ENCODE measurements around the gene LHFPL3.

LHFPL3 gene

GRCh38 chr7:104371216-104371979 is 43.0 kb downstream of the LHFPL3 start:
- Histone ChIP-seq H4K8ac (ENCODE audit: low read depth, low read length) (no peak overlapping the region), H2BK5ac (ENCODE audit: low read length) (no peak overlapping the region), H3K79me2 (ENCODE audit: control insufficient read depth, insufficient read depth, low read length) (no peaks in the 10 kb centered on the region), H3K4me2 (ENCODE audit: low read length) (no peak overlapping the region), H4K5ac (ENCODE audit: low read length) (no peak overlapping the region), H2AK5ac (ENCODE audit: low read length) (no peak overlapping the region), H3K56ac (ENCODE audit: low read length) (no peak overlapping the region), H3K27ac (ENCODE audit: low read depth, low read length) (no peak overlapping the region), H3K79me1 (ENCODE audit: low read length) (no peaks in the 10 kb centered on the region), H3K27me3 (ENCODE audit: insufficient read depth, low read length, poor library complexity) (no peaks in the 10 kb centered on the region), H2BK120ac (ENCODE audit: low read depth, low read length) (no peak overlapping the region), H3K4me1 (ENCODE audit: control insufficient read depth, low read depth, low read length) (peaks cover 2% of the 10 kb centered on the region), H2BK15ac (replicated peaks; ENCODE audit: low read depth) (no peak overlapping the region), H3K23ac (ENCODE audit: low read length) (no peak overlapping the region), H3K36me3 (ENCODE audit: control insufficient read depth, insufficient read depth, low read length) (no peaks in the 10 kb centered on the region), H3K18ac (ENCODE audit: low read length) (no peak overlapping the region), H3K4ac (ENCODE audit: low read depth, low read length) (no peak overlapping the region), H3K9ac (ENCODE audit: low read length) (no peak overlapping the region), H3K4me3 (ENCODE audit: low read length) (no peak overlapping the region)
- no peak for DNase-seq
- no CpG with 5 or more reads among the region's 4 CpGs for WGBS (ENCODE audit: extremely low coverage, insufficient coverage, low lambda C conversion rate)

GRCh38 chr7:104371980-104372357 is 43.6 kb downstream of the LHFPL3 start:
- Histone ChIP-seq H2BK5ac (ENCODE audit: low read length) (no peak overlapping the region), H2BK15ac (replicated peaks; ENCODE audit: low read depth) (no peak overlapping the region), H2BK120ac (ENCODE audit: low read depth, low read length) (no peak overlapping the region), H3K9ac (ENCODE audit: low read length) (no peak overlapping the region), H3K23ac (ENCODE audit: low read length) (no peak overlapping the region), H3K79me2 (ENCODE audit: control insufficient read depth, insufficient read depth, low read length) (no peaks in the 10 kb centered on the region), H3K56ac (ENCODE audit: low read length) (no peak overlapping the region), H3K18ac (ENCODE audit: low read length) (no peak overlapping the region), H3K36me3 (ENCODE audit: control insufficient read depth, insufficient read depth, low read length) (no peaks in the 10 kb centered on the region), H3K79me1 (ENCODE audit: low read length) (no peaks in the 10 kb centered on the region), H3K4me2 (ENCODE audit: low read length) (no peak overlapping the region), H4K8ac (ENCODE audit: low read depth, low read length) (no peak overlapping the region), H3K27ac (ENCODE audit: low read depth, low read length) (no peak overlapping the region), H2AK5ac (ENCODE audit: low read length) (no peak overlapping the region), H3K27me3 (ENCODE audit: insufficient read depth, low read length, poor library complexity) (no peaks in the 10 kb centered on the region), H3K4me3 (ENCODE audit: low read length) (no peak overlapping the region), H3K4ac (ENCODE audit: low read depth, low read length) (no peak overlapping the region), H4K5ac (ENCODE audit: low read length) (no peak overlapping the region), H3K4me1 (ENCODE audit: control insufficient read depth, low read depth, low read length) (peaks cover 4% of the 10 kb centered on the region)
- no peak for DNase-seq
- WGBS (ENCODE audit: extremely low coverage, insufficient coverage, low lambda C conversion rate): no CpG with 5 or more reads among the region's 5 CpGs

GRCh38 chr7:104382616-104383015 is 54.2 kb downstream of the LHFPL3 start:
- Histone ChIP-seq H3K9ac (ENCODE audit: low read length) (no peak overlapping the region), H2BK15ac (replicated peaks; ENCODE audit: low read depth) (no peak overlapping the region), H3K4me2 (ENCODE audit: low read length) (no peak overlapping the region), H3K4ac (ENCODE audit: low read depth, low read length) (no peak overlapping the region), H3K18ac (ENCODE audit: low read length) (no peak overlapping the region), H4K8ac (ENCODE audit: low read depth, low read length) (no peak overlapping the region), H3K79me2 (ENCODE audit: control insufficient read depth, insufficient read depth, low read length) (no peaks in the 10 kb centered on the region), H3K4me3 (ENCODE audit: low read length) (no peak overlapping the region), H3K56ac (ENCODE audit: low read length) (no peak overlapping the region), H2BK120ac (ENCODE audit: low read depth, low read length) (no peak overlapping the region), H3K4me1 (ENCODE audit: control insufficient read depth, low read depth, low read length) (no peaks in the 10 kb centered on the region), H3K27me3 (ENCODE audit: insufficient read depth, low read length, poor library complexity) (no peaks in the 10 kb centered on the region), H3K79me1 (ENCODE audit: low read length) (no peaks in the 10 kb centered on the region), H3K27ac (ENCODE audit: low read depth, low read length) (no peak overlapping the region), H3K23ac (ENCODE audit: low read length) (no peak overlapping the region), H3K36me3 (ENCODE audit: control insufficient read depth, insufficient read depth, low read length) (no peaks in the 10 kb centered on the region), H2AK5ac (ENCODE audit: low read length) (no peak overlapping the region), H2BK5ac (ENCODE audit: low read length) (no peak overlapping the region), H4K5ac (ENCODE audit: low read length) (no peak overlapping the region)
- WGBS (ENCODE audit: extremely low coverage, insufficient coverage, low lambda C conversion rate): no CpG with 5 or more reads among the region's 4 CpGs
- DNase-seq: no peak

GRCh38 chr7:104386943-104387342 is 58.5 kb downstream of the LHFPL3 start:
- H3K56ac ChIP-seq (ENCODE audit: low read length): no peak overlapping the region
- H3K23ac ChIP-seq (ENCODE audit: low read length): no peak overlapping the region
- no peak overlapping the region for H2BK5ac ChIP-seq (ENCODE audit: low read length)
- no peaks in the 10 kb centered on the region for H3K79me1 ChIP-seq (ENCODE audit: low read length)
- no peak overlapping the region for H3K9ac ChIP-seq (ENCODE audit: low read length)
- no peak overlapping the region for H4K8ac ChIP-seq (ENCODE audit: low read depth, low read length)
- no peak overlapping the region for H3K27ac ChIP-seq (ENCODE audit: low read depth, low read length)
- H2BK15ac ChIP-seq (replicated peaks; ENCODE audit: low read depth): no peak overlapping the region
- H3K4ac ChIP-seq (ENCODE audit: low read depth, low read length): no peak overlapping the region
- H3K18ac ChIP-seq (ENCODE audit: low read length): no peak overlapping the region
- no peak overlapping the region for H2AK5ac ChIP-seq (ENCODE audit: low read length)
- H3K4me3 ChIP-seq (ENCODE audit: low read length): no peak overlapping the region
- no peak overlapping the region for H4K5ac ChIP-seq (ENCODE audit: low read length)
- no peaks in the 10 kb centered on the region for H3K4me1 ChIP-seq (ENCODE audit: control insufficient read depth, low read depth, low read length)
- no peaks in the 10 kb centered on the region for H3K36me3 ChIP-seq (ENCODE audit: control insufficient read depth, insufficient read depth, low read length)
- no peak overlapping the region for H2BK120ac ChIP-seq (ENCODE audit: low read depth, low read length)
- H3K27me3 ChIP-seq (ENCODE audit: insufficient read depth, low read length, poor library complexity): no peaks in the 10 kb centered on the region
- no peak for DNase-seq
- no peaks in the 10 kb centered on the region for H3K79me2 ChIP-seq (ENCODE audit: control insufficient read depth, insufficient read depth, low read length)
- no peak overlapping the region for H3K4me2 ChIP-seq (ENCODE audit: low read length)

- H3K36me3 ChIP-seq (ENCODE audit: control insufficient read depth, insufficient read depth, low read length): no peaks in the 10 kb centered on the region
- H3K79me1 ChIP-seq (ENCODE audit: low read length): no peaks in the 10 kb centered on the region
- H2BK5ac ChIP-seq (ENCODE audit: low read length): no peak overlapping the region
- no CpG with 5 or more reads among the region's 3 CpGs for WGBS (ENCODE audit: extremely low coverage, insufficient coverage, low lambda C conversion rate)
- no peak overlapping the region for H3K9ac ChIP-seq (ENCODE audit: low read length)
- H2BK120ac ChIP-seq (ENCODE audit: low read depth, low read length): no peak overlapping the region
- H2BK15ac ChIP-seq (replicated peaks; ENCODE audit: low read depth): no peak overlapping the region
- H3K18ac ChIP-seq (ENCODE audit: low read length): no peak overlapping the region
- H4K8ac ChIP-seq (ENCODE audit: low read depth, low read length): no peak overlapping the region
- no peaks in the 10 kb centered on the region for H3K4me1 ChIP-seq (ENCODE audit: control insufficient read depth, low read depth, low read length)
- no peaks in the 10 kb centered on the region for H3K79me2 ChIP-seq (ENCODE audit: control insufficient read depth, insufficient read depth, low read length)
- H3K27me3 ChIP-seq (ENCODE audit: insufficient read depth, low read length, poor library complexity): no peaks in the 10 kb centered on the region
- no peak overlapping the region for H3K4me3 ChIP-seq (ENCODE audit: low read length)
- no peak for DNase-seq
- H3K27ac ChIP-seq (ENCODE audit: low read depth, low read length): no peak overlapping the region
- no peak overlapping the region for H3K4me2 ChIP-seq (ENCODE audit: low read length)
- no peak overlapping the region for H3K23ac ChIP-seq (ENCODE audit: low read length)
- no peak overlapping the region for H4K5ac ChIP-seq (ENCODE audit: low read length)
- no peak overlapping the region for H3K4ac ChIP-seq (ENCODE audit: low read depth, low read length)
- H3K56ac ChIP-seq (ENCODE audit: low read length): no peak overlapping the region
- no peak overlapping the region for H2AK5ac ChIP-seq (ENCODE audit: low read length)
These were observed 59.8 kb downstream of the LHFPL3 start for GRCh38 chr7:104388222-104388621.

GRCh38 chr7:104395162-104395561 is 66.8 kb downstream of the LHFPL3 start:
- no peak overlapping the region for H3K23ac ChIP-seq (ENCODE audit: low read length)
- peaks cover 2% of the 10 kb centered on the region for H3K4me1 ChIP-seq (ENCODE audit: control insufficient read depth, low read depth, low read length)
- no peaks in the 10 kb centered on the region for H3K36me3 ChIP-seq (ENCODE audit: control insufficient read depth, insufficient read depth, low read length)
- H2BK15ac ChIP-seq (replicated peaks; ENCODE audit: low read depth): no peak overlapping the region
- no peak overlapping the region for H2BK5ac ChIP-seq (ENCODE audit: low read length)
- no peak overlapping the region for H3K9ac ChIP-seq (ENCODE audit: low read length)
- H3K79me1 ChIP-seq (ENCODE audit: low read length): no peaks in the 10 kb centered on the region
- H3K18ac ChIP-seq (ENCODE audit: low read length): no peak overlapping the region
- H3K27me3 ChIP-seq (ENCODE audit: insufficient read depth, low read length, poor library complexity): no peaks in the 10 kb centered on the region
- H3K56ac ChIP-seq (ENCODE audit: low read length): no peak overlapping the region
- DNase-seq: no peak
- no peak overlapping the region for H2AK5ac ChIP-seq (ENCODE audit: low read length)
- no peak overlapping the region for H3K4me2 ChIP-seq (ENCODE audit: low read length)
- H4K5ac ChIP-seq (ENCODE audit: low read length): no peak overlapping the region
- no peak overlapping the region for H3K4me3 ChIP-seq (ENCODE audit: low read length)
- no peak overlapping the region for H3K27ac ChIP-seq (ENCODE audit: low read depth, low read length)
- no peak overlapping the region for H3K4ac ChIP-seq (ENCODE audit: low read depth, low read length)
- no peak overlapping the region for H2BK120ac ChIP-seq (ENCODE audit: low read depth, low read length)
- peak overlapping the region; percentile 56 for H4K8ac ChIP-seq (ENCODE audit: low read depth, low read length)
- H3K79me2 ChIP-seq (ENCODE audit: control insufficient read depth, insufficient read depth, low read length): no peaks in the 10 kb centered on the region
